GM21825 (cell line): Measurements from ENCODE around the gene DPM3.
"Not testable (repeated sequence)": the region's sequence is repeated elsewhere in the genome, so short reads cannot be mapped to it uniquely, and the experiment has no call there.

Experiments used
- ATAC-seq: cut with Tn5 transposase; IDR thresholded peaks from one replicate; pipeline ENCODE4 v1.9.1; 2021; ENCODE audit warnings: mild to moderate bottlenecking, moderate library complexity; ENCODE audit not compliant: unreplicated experiment

Gene DPM3

DNA sequence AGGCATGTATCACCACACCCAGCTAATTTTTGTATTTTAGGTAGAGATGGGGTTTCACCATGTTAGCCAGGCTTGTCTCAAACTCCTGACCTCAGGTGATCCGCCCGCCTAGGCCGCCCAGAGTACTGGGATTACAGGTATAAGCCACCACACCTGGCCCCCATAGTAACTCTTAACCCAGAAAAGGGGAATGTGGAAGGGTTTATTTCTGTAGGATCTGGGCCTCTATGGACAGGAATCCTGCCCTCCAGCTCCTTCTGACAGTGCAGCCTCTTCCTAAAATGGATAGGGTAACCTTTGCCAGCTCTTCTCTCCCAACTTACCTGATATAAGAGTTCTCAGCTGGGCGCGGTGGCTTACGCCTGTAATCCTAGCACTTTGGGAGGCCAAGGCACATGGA lies 22.3 kb upstream of the DPM3 start:
- not testable (repeated sequence) for ATAC-seq

DNA sequence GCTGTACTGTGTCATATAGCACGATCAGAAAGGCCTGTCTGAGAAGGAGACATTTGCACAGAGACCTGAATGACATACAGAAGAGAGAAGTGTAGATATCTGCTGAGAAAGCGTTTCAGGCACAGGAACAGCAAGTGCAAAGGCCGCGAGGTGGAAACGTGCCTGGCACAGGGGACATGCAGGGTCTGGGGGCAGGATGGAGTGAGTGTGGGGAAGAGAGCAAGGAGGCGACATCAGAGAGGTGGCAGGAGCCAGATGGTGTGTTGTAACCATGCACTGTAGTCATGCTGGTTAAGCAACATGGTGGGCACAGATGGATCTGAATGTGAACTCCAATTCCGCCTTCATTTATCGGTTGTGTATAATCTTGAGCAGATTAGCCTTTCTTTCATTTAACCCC lies 19.8 kb upstream of the DPM3 start:
- ATAC-seq, result no peak

GRCh38 chr1:155158991-155159390 lies 18.7 kb upstream of the DPM3 start:
- ATAC-seq, result no peak

GRCh38 chr1:155155996-155156643 lies 15.8 kb upstream of the DPM3 start:
- not testable (repeated sequence) for ATAC-seq

DNA sequence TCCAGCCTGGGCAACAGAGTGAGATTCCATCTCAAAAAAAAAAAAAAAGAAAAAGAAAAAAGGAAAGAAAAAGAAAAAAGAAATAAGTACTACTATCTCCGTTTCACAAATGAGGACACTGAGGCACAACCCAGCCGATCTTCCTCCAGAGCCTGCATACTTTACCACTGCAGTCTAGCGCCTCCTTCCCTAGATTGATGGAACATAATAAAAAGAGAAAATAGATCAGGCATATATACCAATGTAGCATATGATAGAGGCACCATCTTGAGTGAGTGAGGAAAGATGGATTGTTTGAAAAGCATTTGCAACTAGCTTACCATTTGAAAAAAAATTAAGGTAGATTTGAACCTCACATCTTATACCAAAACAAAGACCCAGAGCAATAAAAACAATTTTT lies 5.2 kb upstream of the DPM3 start:
- no peak for ATAC-seq

DNA sequence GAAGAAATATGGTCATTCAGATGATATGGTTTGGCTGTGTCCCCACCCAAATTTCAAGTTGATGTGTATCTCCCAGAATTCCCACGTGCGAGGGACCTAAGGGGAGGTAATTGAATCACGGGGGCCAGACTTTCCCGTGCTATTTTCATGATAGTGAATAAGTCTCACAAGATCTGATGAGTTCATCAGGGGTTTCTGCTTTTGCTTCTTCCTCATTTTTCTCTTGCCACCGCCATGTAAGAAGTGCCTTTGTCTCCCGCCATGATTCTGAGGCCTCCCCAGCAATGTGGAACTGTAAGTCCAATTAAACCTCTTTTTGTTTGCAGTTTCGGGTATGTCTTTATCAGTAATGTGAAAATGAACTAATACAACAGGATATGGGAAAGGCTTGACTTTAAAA lies 1.4 kb upstream of the DPM3 start:
- ATAC-seq, result no peak

GRCh38 chr1:155140630-155140953 lies 261 bp upstream of the DPM3 start:
- ATAC-seq, result no peak

- no peak for ATAC-seq
Observed at GRCh38 chr1:155137154-155137949, 3.0 kb downstream of the DPM3 start.

GRCh38 chr1:155136748-155137147 lies 3.6 kb downstream of the DPM3 start:
- no peak for ATAC-seq

DNA sequence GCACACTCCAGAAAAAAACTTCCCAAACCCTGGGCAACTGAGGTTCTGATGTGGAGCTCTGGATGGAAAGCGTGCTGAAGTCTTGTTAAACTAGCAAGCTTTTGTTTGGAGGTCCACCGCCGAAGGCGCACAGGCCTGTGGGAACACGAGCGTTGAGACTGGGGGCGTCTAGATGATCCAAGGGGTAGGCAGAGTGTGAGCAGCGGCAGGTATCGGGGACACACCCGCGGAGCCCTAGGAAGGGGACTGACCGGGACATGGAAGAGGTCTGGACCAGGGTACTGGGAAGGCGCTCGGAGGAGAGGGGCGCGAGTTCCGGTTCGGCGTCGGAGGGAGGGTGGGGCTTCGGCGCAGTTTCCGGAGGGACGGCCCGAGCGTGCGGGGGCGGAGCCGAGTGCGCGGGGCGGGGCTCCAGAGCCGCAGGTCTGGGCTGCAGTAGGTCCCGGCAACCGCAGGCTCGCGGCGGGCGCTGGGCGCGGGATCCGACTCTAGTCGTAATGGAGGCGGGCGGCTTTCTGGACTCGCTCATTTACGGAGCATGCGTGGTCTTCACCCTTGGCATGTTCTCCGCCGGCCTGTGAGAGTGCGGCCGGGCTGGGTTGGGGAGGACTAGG lies 4.8 kb downstream of the DPM3 start, which contains the start of gene SLC50A1:
SLC50A1 (plus strand) TSS at position 438 of the 614 bp plus-strand sequence; CDS start at position 498, 60 bp downstream.
- ATAC-seq, result peak; percentile 80

DNA sequence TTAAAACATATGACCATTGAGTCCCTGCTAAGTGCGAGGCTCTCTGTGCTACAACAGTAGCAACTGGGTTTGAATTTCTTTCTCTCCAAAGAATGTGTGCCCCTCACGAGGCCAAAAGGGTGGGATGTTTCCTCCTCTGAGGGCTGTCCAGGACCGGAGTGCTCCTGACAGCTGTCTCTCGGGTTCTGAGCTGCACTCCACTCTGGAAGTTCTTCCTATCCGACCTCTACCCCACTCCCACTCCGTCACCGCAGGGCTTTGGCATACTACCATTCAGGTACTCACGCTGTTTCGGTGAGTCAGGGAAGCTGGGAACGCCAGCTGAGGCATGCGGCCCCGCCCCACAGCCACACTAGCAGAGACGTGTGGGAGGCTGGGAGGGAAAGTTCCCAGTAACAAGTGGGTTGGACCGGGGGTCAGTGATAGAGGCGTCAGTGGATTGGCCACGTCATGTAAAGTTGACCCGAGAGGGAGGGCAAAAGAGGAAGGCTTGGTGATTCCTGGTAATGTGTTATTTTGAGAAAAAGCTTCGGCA lies 5.4 kb downstream of the DPM3 start:
- ATAC-seq, result no peak

GRCh38 chr1:155134322-155134721 lies 6.0 kb downstream of the DPM3 start:
- no peak for ATAC-seq

DNA sequence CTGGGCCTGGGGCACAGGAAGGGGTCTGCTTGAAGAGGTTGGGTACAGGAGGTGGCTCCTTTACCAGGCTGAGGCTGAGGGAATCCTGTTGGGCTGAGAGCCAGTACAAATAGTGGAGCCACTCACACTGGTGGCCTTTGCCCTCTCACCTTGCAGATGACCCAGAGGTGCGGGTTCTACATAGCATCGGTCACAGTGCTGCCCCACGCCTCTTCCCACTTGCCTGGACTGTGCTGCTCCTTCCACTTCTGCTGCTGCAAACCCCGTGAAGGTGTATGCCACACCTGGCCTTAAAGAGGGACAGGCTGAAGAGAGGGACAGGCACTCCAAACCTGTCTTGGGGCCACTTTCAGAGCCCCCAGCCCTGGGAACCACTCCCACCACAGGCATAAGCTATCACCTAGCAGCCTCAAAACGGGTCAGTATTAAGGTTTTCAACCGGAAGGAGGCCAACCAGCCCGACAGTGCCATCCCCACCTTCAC lies 6.5 kb downstream of the DPM3 start:
- no peak for ATAC-seq

- ATAC-seq, result no peak
Observed at GRCh38 chr1:155131856-155132255, 8.5 kb downstream of the DPM3 start.

DNA sequence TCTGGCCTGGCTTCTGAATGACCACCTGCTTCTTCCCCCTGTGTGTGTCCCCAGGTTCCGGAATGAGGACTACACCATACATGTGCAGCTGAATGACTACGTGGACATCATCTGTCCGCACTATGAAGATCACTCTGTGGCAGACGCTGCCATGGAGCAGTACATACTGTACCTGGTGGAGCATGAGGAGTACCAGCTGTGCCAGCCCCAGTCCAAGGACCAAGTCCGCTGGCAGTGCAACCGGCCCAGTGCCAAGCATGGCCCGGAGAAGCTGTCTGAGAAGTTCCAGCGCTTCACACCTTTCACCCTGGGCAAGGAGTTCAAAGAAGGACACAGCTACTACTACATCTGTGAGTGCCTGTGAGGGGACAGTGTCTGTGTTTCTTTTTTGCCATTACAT lies 9.0 kb downstream of the DPM3 start:
- no peak for ATAC-seq

DNA sequence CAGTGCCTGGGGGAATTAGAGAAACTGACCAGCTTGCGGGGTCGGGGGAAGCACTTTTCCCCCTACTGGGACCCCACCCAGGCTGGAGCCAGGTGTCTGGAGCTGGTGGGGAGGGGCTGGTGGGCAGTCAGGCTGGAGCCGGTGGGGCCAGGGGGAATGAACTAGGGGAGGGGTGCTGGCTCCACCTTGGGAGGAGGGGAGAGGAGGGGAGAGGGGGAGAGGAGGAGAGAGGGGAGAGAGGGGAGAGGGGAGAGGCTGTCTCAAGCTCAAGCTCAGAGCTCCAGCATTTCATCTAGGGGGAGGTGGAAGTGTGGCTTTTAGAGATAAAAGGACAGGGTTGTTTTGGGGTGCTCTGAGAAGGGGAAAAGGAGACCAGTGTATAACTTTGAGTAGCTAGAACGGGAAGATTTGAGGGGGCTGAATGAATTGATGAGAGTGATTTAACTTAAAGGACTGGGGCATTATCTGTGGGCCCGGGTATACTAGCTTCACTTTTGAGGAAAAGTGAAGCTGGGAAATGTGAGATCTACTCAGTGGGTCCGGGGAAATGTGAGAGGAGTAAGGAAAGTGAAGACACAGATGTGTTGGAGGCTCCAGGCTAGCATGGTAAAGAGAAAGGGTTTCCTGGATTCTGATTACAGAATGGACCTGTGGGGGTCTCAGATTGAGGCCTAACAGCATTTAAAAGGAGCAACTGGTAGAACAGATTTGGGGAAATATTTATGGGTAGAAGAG lies 9.9 kb downstream of the DPM3 start:
- no peak for ATAC-seq

DNA sequence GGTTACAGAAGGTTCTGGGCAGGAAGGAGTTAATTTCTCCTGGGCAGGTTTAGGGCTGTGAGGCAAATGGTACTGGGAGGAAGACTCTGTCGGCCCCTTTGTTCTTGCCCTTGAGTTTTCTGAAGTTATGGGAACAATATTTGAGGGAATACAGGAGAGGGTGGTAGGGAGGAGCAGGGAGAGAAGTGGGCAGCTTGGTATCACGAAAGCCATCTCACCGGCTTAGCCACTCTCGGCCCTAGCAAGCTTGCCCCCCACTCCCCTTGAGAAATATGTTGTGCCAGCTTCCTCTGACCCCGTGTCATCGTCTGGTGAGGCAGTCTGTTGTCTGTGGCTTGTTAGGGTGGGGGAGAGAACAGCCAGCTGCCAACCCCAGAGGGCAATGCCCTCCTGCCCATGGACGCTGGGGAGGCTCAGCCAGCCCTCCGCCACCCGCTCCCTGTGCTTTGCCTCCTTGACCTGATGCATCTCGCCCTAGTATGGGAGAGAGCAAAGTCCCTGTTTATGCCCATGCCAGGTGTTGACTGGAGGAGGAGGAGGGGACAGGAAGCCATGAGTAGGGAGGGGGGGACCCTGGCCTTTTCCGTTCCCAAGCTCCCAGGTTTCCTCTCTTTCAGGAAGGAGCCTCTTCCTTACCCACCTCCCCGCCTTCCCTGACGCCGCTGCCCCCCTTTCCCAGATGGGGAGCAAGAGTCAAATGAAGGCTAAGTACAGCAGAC lies 11.4 kb downstream of the DPM3 start:
- no peak for ATAC-seq

GRCh38 chr1:155127967-155128754 lies 12.2 kb downstream of the DPM3 start:
- ATAC-seq, result no peak

- no peak for ATAC-seq
Observed at GRCh38 chr1:155127105-155127966, 13.0 kb downstream of the DPM3 start, which contains the start of gene EFNA1. Gene EFNA1, plus strand, starts transcription at chr1:155127876. Its CDS starts 102 bp downstream, at chr1:155127978.
